SK-N-SH (cell line): ENCODE results near the gene PPT2. TPM values are rescaled to one million over a fixed set of nuclear protein-coding genes. Genes with fewer than 3 reads are reported as not detected.

Experiments
- CTCF ChIA-PET: fragments of 300-600, 350-600 bp; formaldehyde crosslinking; extraction: SDS; loops from one replicate; lab custom pipeline; 2021; lab: Yijun Ruan, JAX
- POLR2A ChIA-PET: fragments of 350-600 bp; sonication (Branson Sonifier 250); formaldehyde crosslinking; extraction: SDS; loops from one replicate; lab custom pipeline; 2020; ENCODE audit warnings: antibody characterized with exemption, inconsistent platforms; lab: Yijun Ruan, JAX
- DNase-seq: peaks from one replicate; pipeline ENCODE4 v3.0.0; 2012
- H2AFZ ChIP-seq: fragments of 200-600 bp; sonication (generic); 2 replicates; pipeline ENCODE4 v1.8.1; 2016; ENCODE audit warnings: antibody characterized with exemption, mild to moderate bottlenecking, low read depth
- H3F3A ChIP-seq: fragments of 200-600 bp; sonication (generic); replicated peaks from 2 replicates; pipeline ENCODE3; 2016; ENCODE audit warnings: antibody characterized with exemption, mild to moderate bottlenecking; ENCODE audit not compliant: insufficient read depth
- H3K27ac ChIP-seq, 2 experiments: fragments of 200-500 bp in 1 of 2; fragments of 200-600 bp in 1 of 2; sonication (Bioruptor generic) in 1 of 2; sonication (generic), shearing (Covaris generic) in 1 of 2; 2 replicates each; pipeline versions ENCODE4 v1.5.1 to v1.6.1; 2014 to 2016; ENCODE audit warnings: low read depth in 2 of 2, inconsistent platforms in 1 of 2, low read length in 1 of 2, mild to moderate bottlenecking in 1 of 2, mixed read lengths in 1 of 2
- H3K27me3 ChIP-seq: fragments of 200-600 bp; sonication (generic), shearing (Covaris generic); 2 replicates; pipeline ENCODE4 v1.6.1; 2016; ENCODE audit warnings: mixed run types; ENCODE audit not compliant: insufficient read depth
- H3K36me3 ChIP-seq, 2 experiments: fragments of 200-500 bp in 1 of 2; fragments of 200-600 bp in 1 of 2; sonication (Bioruptor generic) in 1 of 2; sonication (generic) in 1 of 2; replicated peaks in 1 of 2; 2 replicates each; pipeline versions ENCODE3 to v1.5.1; 2014 to 2016; ENCODE audit warnings: low read length in 1 of 2, mild to moderate bottlenecking in 1 of 2; ENCODE audit not compliant: insufficient read depth in 2 of 2, control insufficient read depth in 1 of 2
- H3K4me1 ChIP-seq, 2 experiments: fragments of 200-500 bp in 1 of 2; fragments of 200-600 bp in 1 of 2; sonication (Bioruptor generic) in 1 of 2; sonication (generic), shearing (Covaris generic) in 1 of 2; 2 replicates each; pipeline versions ENCODE4 v1.5.1 to v1.6.1; 2014 to 2016; ENCODE audit warnings: low read depth in 1 of 2, low read length in 1 of 2, mixed run types in 1 of 2; ENCODE audit not compliant: insufficient read depth in 2 of 2, control insufficient read depth in 1 of 2
- H3K4me2 ChIP-seq: fragments of 200-600 bp; sonication (generic), shearing (Covaris generic); 2 replicates; pipeline ENCODE4 v1.6.1; 2017; ENCODE audit warnings: mixed run types
- H3K4me3 ChIP-seq, 2 experiments: fragments of 200-500 bp in 1 of 2; fragments of 200-600 bp in 1 of 2; sonication (Bioruptor generic) in 1 of 2; sonication (generic), shearing (Covaris generic) in 1 of 2; 2 replicates each; pipeline versions ENCODE4 v1.5.1 to v1.8.1; 2014 to 2016; ENCODE audit warnings: low read depth in 2 of 2, inconsistent platforms in 1 of 2, low read length in 1 of 2, mild to moderate bottlenecking in 1 of 2, mixed read lengths in 1 of 2, moderate library complexity in 1 of 2
- H3K79me2 ChIP-seq: fragments of 200-600 bp; sonication (generic); 2 replicates; pipeline ENCODE4 v1.8.1; 2017; ENCODE audit warnings: mild to moderate bottlenecking; ENCODE audit not compliant: insufficient read depth
- H3K9ac ChIP-seq: fragments of 200-600 bp; sonication (generic); 2 replicates; pipeline ENCODE4 v1.6.1; 2017; ENCODE audit warnings: mixed run types
- H3K9me2 ChIP-seq: fragments of 200-600 bp; sonication (generic); 2 replicates; pipeline ENCODE4 v1.6.1; 2017; ENCODE audit warnings: mixed run types
- H3K9me3 ChIP-seq: fragments of 200-600 bp; sonication (generic); 2 replicates; pipeline ENCODE4 v1.6.1; 2017; ENCODE audit warnings: mixed run types, mild to moderate bottlenecking, moderate library complexity
- H4K20me1 ChIP-seq: fragments of 200-600 bp; sonication (generic); 2 replicates; pipeline ENCODE4 v1.6.1; 2017; ENCODE audit warnings: mild to moderate bottlenecking, mixed run types; ENCODE audit not compliant: insufficient read depth
- ELF1 ChIP-seq: IDR thresholded peaks from 2 replicates; pipeline ENCODE4 v1.4.0; 2012
- EP300 ChIP-seq, 2 experiments: IDR thresholded peaks; 2 replicates each; pipeline versions ENCODE4 v1.4.0 to v1.6.1; 2012; ENCODE audit warnings: borderline replicate concordance in 1 of 2, low read depth in 1 of 2, low read length in 1 of 2
- FOSL2 ChIP-seq: IDR thresholded peaks from 2 replicates; pipeline ENCODE4 v1.4.0; 2012; ENCODE audit warnings: low read depth, mild to moderate bottlenecking, moderate library complexity, borderline replicate concordance
- FOXJ3 ChIP-seq: sonication (generic); formaldehyde crosslinking; IDR thresholded peaks from 2 replicates; pipeline ENCODE4 v1.5.1; 2020; ENCODE audit warnings: mild to moderate bottlenecking, missing genetic modification reagents
- GATA2 ChIP-seq: sonication (generic); formaldehyde crosslinking; IDR thresholded peaks from 2 replicates; pipeline ENCODE4 v1.5.0; 2020; ENCODE audit warnings: mild to moderate bottlenecking, missing genetic modification reagents
- JUND ChIP-seq: IDR thresholded peaks from 2 replicates; pipeline ENCODE4 v1.4.0; 2012
- NFIC ChIP-seq: IDR thresholded peaks from 2 replicates; pipeline ENCODE4 v1.4.0; 2012; ENCODE audit warnings: borderline replicate concordance
- RAD21 ChIP-seq: IDR thresholded peaks from 2 replicates; pipeline ENCODE4 v1.6.1; 2012; ENCODE audit warnings: mild to moderate bottlenecking, low read length
- RCOR1 ChIP-seq: fragments of 150-350 bp; IDR thresholded peaks from 2 replicates; pipeline ENCODE4 v1.6.1; 2017; ENCODE audit warnings: antibody characterized with exemption, low read length
- RFX5 ChIP-seq: IDR thresholded peaks from 2 replicates; pipeline ENCODE4 v1.6.1; 2012; ENCODE audit warnings: mild to moderate bottlenecking, improper control_type of control experiment, low read length
- SIN3A ChIP-seq: IDR thresholded peaks from 2 replicates; pipeline ENCODE4 v1.6.1; 2012; ENCODE audit warnings: low read depth, mild to moderate bottlenecking, low read length, moderate library complexity, borderline replicate concordance
- SMC3 ChIP-seq: IDR thresholded peaks from 2 replicates; pipeline ENCODE4 v1.6.1; 2012; ENCODE audit warnings: low read depth, low read length, improper control_type of control experiment
- YY1 ChIP-seq: IDR thresholded peaks from 2 replicates; pipeline ENCODE4 v1.4.0; 2012; ENCODE audit warnings: low read depth, mild to moderate bottlenecking
- WGBS: methylation state at CpG from one replicate; pipeline ENCODE4 v1.1.6; 2017; ENCODE audit warnings: low lambda C conversion rate; 5-methylcytosine and 5-hydroxymethylcytosine counted together
- polyA plus RNA-seq, 3 experiments: library from polyadenylated mRNA; depleted of rRNA; stranded (reverse); fragments of >200 nt; gene quantifications; 2 replicates each; pipeline ENCODE4 v1.2.3, GENCODE V29; 2012
- TF ChIP-seq, protein P1 (sequence below): IDR thresholded peaks from 2 replicates; pipeline ENCODE4 v1.4.0; 2012; ENCODE audit warnings: low read depth, borderline replicate concordance
- TF ChIP-seq, protein P2 (sequence below): IDR thresholded peaks from 2 replicates; pipeline ENCODE4 v1.6.1; 2012; ENCODE audit warnings: mild to moderate bottlenecking, low read depth, low read length, moderate library complexity
- TF ChIP-seq, protein P3 (sequence below): fragments of 200-600 bp; sonication (generic); IDR thresholded peaks from 2 replicates; pipeline ENCODE4 v1.6.1; 2017; ENCODE audit warnings: antibody characterized with exemption, mild to moderate bottlenecking, moderate library complexity

Gene PPT2
- polyA plus RNA-seq, 1 of the 3 experiments (the other 2 are of a cell fraction): 32.7 TPM

DNA sequence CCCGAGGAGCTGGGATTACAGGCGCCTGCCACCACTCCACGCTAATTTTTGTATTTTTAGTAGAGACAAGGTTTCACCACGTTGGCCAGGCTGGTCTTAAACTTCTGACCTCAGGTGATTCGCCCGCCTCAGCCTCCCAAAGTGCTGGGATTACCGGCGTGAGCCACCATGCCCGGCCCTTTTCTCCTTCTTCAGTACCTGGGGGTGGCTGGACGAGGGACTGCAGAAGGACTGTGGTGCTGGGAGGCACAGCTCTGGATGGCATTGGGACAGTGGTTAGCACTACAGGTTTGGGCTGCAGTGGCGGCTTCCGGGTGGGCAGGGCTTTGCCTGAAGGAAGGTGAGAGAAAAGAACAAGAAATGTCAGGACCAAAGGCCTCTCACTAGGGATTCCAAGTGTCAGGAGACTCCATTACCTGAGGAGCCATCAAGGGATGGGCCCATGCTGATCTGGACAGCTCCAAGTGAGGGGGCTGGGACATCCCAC, 33.3 kb upstream of the PPT2 start:
- CTCF ChIA-PET: interaction anchor here (1.0 to 1.4 kb wide), 2 partner anchors 17 to 34 kb away, joined by 3 to 4 read pairs; no protein-coding TSS in a partner anchor
- 95% methylated on average over 11 of the region's 12 CpGs for WGBS
- H3K4me3 ChIP-seq: no peak overlapping the region
- H3K4me1 ChIP-seq: no peaks in the 10 kb centered on the region
- no peak for TF ChIP-seq FOSL2
- TF ChIP-seq RAD21: no peak
- no peak for TF ChIP-seq SIN3A
- no peak for TF ChIP-seq GATA2 (CRISPR knock-in tag)
- TF ChIP-seq SMC3: no peak
- TF ChIP-seq RCOR1: no peak
- TF ChIP-seq, protein P1, sequence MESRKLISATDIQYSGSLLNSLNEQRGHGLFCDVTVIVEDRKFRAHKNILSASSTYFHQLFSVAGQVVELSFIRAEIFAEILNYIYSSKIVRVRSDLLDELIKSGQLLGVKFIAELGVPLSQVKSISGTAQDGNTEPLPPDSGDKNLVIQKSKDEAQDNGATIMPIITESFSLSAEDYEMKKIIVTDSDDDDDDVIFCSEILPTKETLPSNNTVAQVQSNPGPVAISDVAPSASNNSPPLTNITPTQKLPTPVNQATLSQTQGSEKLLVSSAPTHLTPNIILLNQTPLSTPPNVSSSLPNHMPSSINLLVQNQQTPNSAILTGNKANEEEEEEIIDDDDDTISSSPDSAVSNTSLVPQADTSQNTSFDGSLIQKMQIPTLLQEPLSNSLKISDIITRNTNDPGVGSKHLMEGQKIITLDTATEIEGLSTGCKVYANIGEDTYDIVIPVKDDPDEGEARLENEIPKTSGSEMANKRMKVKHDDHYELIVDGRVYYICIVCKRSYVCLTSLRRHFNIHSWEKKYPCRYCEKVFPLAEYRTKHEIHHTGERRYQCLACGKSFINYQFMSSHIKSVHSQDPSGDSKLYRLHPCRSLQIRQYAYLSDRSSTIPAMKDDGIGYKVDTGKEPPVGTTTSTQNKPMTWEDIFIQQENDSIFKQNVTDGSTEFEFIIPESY: no peak
- no peak for TF ChIP-seq JUND
- TF ChIP-seq, protein P2, sequence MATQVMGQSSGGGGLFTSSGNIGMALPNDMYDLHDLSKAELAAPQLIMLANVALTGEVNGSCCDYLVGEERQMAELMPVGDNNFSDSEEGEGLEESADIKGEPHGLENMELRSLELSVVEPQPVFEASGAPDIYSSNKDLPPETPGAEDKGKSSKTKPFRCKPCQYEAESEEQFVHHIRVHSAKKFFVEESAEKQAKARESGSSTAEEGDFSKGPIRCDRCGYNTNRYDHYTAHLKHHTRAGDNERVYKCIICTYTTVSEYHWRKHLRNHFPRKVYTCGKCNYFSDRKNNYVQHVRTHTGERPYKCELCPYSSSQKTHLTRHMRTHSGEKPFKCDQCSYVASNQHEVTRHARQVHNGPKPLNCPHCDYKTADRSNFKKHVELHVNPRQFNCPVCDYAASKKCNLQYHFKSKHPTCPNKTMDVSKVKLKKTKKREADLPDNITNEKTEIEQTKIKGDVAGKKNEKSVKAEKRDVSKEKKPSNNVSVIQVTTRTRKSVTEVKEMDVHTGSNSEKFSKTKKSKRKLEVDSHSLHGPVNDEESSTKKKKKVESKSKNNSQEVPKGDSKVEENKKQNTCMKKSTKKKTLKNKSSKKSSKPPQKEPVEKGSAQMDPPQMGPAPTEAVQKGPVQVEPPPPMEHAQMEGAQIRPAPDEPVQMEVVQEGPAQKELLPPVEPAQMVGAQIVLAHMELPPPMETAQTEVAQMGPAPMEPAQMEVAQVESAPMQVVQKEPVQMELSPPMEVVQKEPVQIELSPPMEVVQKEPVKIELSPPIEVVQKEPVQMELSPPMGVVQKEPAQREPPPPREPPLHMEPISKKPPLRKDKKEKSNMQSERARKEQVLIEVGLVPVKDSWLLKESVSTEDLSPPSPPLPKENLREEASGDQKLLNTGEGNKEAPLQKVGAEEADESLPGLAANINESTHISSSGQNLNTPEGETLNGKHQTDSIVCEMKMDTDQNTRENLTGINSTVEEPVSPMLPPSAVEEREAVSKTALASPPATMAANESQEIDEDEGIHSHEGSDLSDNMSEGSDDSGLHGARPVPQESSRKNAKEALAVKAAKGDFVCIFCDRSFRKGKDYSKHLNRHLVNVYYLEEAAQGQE: no peak
- TF ChIP-seq RFX5: no peak
- TF ChIP-seq NFIC: no peak
- no peak for TF ChIP-seq ELF1
- no peak for TF ChIP-seq YY1
- no peak for TF ChIP-seq EP300 (IDR thresholded peaks at IDR 0.05; ENCODE audit: borderline replicate concordance in 1 of 2, low read depth in 1 of 2, low read length in 1 of 2)
- TF ChIP-seq FOXJ3 (CRISPR knock-in tag): no peak
- TF ChIP-seq, protein P3, sequence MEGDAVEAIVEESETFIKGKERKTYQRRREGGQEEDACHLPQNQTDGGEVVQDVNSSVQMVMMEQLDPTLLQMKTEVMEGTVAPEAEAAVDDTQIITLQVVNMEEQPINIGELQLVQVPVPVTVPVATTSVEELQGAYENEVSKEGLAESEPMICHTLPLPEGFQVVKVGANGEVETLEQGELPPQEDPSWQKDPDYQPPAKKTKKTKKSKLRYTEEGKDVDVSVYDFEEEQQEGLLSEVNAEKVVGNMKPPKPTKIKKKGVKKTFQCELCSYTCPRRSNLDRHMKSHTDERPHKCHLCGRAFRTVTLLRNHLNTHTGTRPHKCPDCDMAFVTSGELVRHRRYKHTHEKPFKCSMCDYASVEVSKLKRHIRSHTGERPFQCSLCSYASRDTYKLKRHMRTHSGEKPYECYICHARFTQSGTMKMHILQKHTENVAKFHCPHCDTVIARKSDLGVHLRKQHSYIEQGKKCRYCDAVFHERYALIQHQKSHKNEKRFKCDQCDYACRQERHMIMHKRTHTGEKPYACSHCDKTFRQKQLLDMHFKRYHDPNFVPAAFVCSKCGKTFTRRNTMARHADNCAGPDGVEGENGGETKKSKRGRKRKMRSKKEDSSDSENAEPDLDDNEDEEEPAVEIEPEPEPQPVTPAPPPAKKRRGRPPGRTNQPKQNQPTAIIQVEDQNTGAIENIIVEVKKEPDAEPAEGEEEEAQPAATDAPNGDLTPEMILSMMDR: no peak
- H3K27me3 ChIP-seq: no peaks in the 10 kb centered on the region
- peaks cover 27 to 40% of the 10 kb centered on the region in 2 experiments for H3K36me3 ChIP-seq
- peaks cover 17% of the 10 kb centered on the region for H3K79me2 ChIP-seq
- no peak overlapping the region for H3K27ac ChIP-seq
- no peak overlapping the region for H2AFZ ChIP-seq
- H3K4me2 ChIP-seq: no peak overlapping the region
- H3K9me2 ChIP-seq: no peaks in the 10 kb centered on the region
- no peak overlapping the region for H3K9ac ChIP-seq
- no peaks in the 10 kb centered on the region for H3K9me3 ChIP-seq
- POLR2A ChIA-PET: no interaction called here
- peaks cover 14% of the 10 kb centered on the region for H3F3A ChIP-seq
- DNase-seq: no peak
- H4K20me1 ChIP-seq: no peaks in the 10 kb centered on the region
